Measurements from ENCODE around the gene DDB1.
"Not testable (repeated sequence)": the region's sequence is repeated elsewhere in the genome, so short reads cannot be mapped to it uniquely, and the experiment has no call there.

DDB1 gene

GRCh38 chr11:61265357-61265756 lies 67.5 kb downstream of the DDB1 start:
- DNase-seq: no peak

GRCh38 chr11:61264795-61265194 lies 68.1 kb downstream of the DDB1 start:
- no peak for DNase-seq

GRCh38 chr11:61264371-61264770 lies 68.5 kb downstream of the DDB1 start:
- DNase-seq: no peak

- DNase-seq: no peak
Observed at GRCh38 chr11:61259363-61259762, 73.5 kb downstream of the DDB1 start.

GRCh38 chr11:61258546-61258945 lies 74.4 kb downstream of the DDB1 start:
- DNase-seq: no peak

GRCh38 chr11:61256710-61257482 lies 76.0 kb downstream of the DDB1 start:
- no peak for DNase-seq

GRCh38 chr11:61254403-61255025 lies 78.4 kb downstream of the DDB1 start:
- peak; percentile 49 to 77 for DNase-seq

GRCh38 chr11:61252332-61252731 lies 80.6 kb downstream of the DDB1 start:
- DNase-seq: not testable (repeated sequence)

GRCh38 chr11:61250796-61251765 lies 81.8 kb downstream of the DDB1 start:
- DNase-seq: not testable (repeated sequence)

All from NCI-H526 (cell line).